A673 (cell line): ENCODE results near the gene OST4. TPM values are rescaled to one million over a fixed set of nuclear protein-coding genes. Genes with fewer than 3 reads are reported as not detected.

Experiments
- BruUV-seq: library from RNA; stranded (reverse); fragments of 400-500 nt; replicated peaks from 2 replicates; lab custom pipeline; 2021; lab: Mats Ljungman, UMichigan
- CTCF ChIA-PET: fragments of 300-600 bp; sonication (Branson Sonifier 250); formaldehyde crosslinking; loops from one replicate; lab custom pipeline; 2022; ENCODE audit warnings: antibody characterized with exemption; lab: Charles Lee
- POLR2A ChIA-PET: fragments of 300-600 bp; sonication (Branson Sonifier 250); formaldehyde crosslinking; loops from one replicate; lab custom pipeline; 2022; ENCODE audit warnings: antibody characterized with exemption; ENCODE audit not compliant: low non-redundant PET; lab: Charles Lee
- DNase-seq: peaks from one replicate; pipeline ENCODE4 v3.0.0-alpha.2; 2015; ENCODE audit warnings: low spot score
- H3K27ac ChIP-seq: fragments of 200-600 bp; sonication (generic); 2 replicates; pipeline ENCODE4 v1.5.1; 2016; ENCODE audit warnings: mixed run types, low read depth, mild to moderate bottlenecking, mixed read lengths, antibody characterized with exemption, low read length; ENCODE audit not compliant: poor library complexity, severe bottlenecking
- H3K27me3 ChIP-seq: fragments of 200-600 bp; sonication (generic); replicated peaks from 2 replicates; pipeline ENCODE4 v1.6.1; 2017; ENCODE audit warnings: mixed run types, low read depth, mild to moderate bottlenecking, mixed read lengths, antibody characterized with exemption, low read length; ENCODE audit not compliant: insufficient read depth, poor library complexity
- H3K36me3 ChIP-seq: fragments of 200-600 bp; sonication (generic); 2 replicates; pipeline ENCODE4 v1.6.1; 2016; ENCODE audit warnings: mixed run types, mild to moderate bottlenecking, mixed read lengths, antibody characterized with exemption, low read length; ENCODE audit not compliant: insufficient read depth, poor library complexity, severe bottlenecking
- H3K4me1 ChIP-seq: fragments of 200-600 bp; sonication (generic); 2 replicates; pipeline ENCODE4 v1.6.1; 2017; ENCODE audit warnings: mixed run types, mild to moderate bottlenecking, mixed read lengths, antibody characterized with exemption, low read length; ENCODE audit not compliant: insufficient read depth, poor library complexity, severe bottlenecking
- H3K4me3 ChIP-seq: fragments of 200-600 bp; sonication (generic); 2 replicates; pipeline ENCODE4 v1.5.1; 2016; ENCODE audit warnings: low read depth, mixed run types, mild to moderate bottlenecking, mixed read lengths, low read length; ENCODE audit not compliant: poor library complexity, severe bottlenecking
- H3K9me3 ChIP-seq: fragments of 200-600 bp; sonication (generic); 2 replicates; pipeline ENCODE4 v1.6.1; 2016; ENCODE audit warnings: mixed run types, low read depth, mild to moderate bottlenecking, mixed read lengths, antibody characterized with exemption, low read length; ENCODE audit not compliant: poor library complexity, severe bottlenecking
- EZH2 ChIP-seq: fragments of 200-600 bp; sonication (generic); IDR thresholded peaks from 2 replicates; pipeline ENCODE4 v1.6.1; 2017; ENCODE audit warnings: borderline replicate concordance, low read depth, mild to moderate bottlenecking, mixed read lengths, antibody characterized with exemption, low read length; ENCODE audit not compliant: poor library complexity, severe bottlenecking
- intact Hi-C: fragments of 100-400 bp; cut with micrococcal nuclease; formaldehyde crosslinking; loops from one replicate; pipeline ENCODE4 v1.10.0; 2022; ENCODE audit not compliant: unreplicated experiment
- total RNA-seq: library from RNA; stranded (reverse); gene quantifications from 2 replicates; pipeline ENCODE4 v1.2.3, GENCODE V29; 2021
- TF ChIP-seq, protein P1 (sequence below): fragments of 300-800, 200-600 bp; sonication (generic); conservative IDR thresholded peaks from 2 replicates; pipeline ENCODE4 v1.5.1; 2017; ENCODE audit warnings: low read depth, mild to moderate bottlenecking, antibody characterized with exemption, low read length, moderate library complexity, mixed read lengths

OST4 gene
- total RNA-seq, 1 experiment from 2014 or later, result 235 TPM

DNA sequence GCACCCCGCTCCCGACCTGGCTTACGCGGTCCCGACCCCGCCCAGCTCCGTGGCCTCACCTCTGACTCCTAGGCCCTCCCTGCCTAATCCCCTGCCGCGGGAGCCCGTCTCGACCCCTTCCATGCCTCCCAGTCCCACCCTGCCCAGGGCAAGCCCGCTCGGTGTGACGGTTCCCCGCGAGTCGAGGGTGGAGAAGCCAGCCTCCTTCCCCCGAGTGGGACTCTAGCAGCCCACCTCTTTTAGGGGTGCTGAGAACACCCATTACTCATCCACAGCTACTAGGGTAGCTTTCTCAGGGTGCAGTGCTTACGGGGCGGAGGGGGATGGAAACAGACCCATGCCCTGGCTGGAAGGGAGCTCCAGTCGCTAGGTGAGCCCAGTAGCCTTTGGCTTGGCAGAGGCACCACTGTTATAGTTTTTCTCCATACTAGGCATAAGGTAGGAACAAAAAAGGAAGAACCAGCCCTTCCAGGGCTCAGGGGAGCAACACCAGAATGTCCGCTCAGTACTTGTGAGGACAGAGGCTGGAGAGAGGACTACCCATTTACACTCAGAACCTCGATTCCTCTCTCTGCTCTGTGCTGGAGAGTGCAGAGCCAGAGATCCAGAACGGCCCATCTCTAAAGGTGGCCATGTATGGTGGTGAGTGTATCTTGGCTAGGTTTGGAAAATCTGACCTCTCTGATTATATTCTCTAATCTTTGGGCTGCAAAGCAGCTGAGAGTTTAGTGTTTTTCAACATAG lies 19.4 kb downstream of the OST4 start:
- no peak for DNase-seq
- H3K27me3 ChIP-seq, result no peaks in the 10 kb centered on the region
- POLR2A ChIA-PET, result interaction anchor here (0.6 kb wide), 1 partner anchor 706 kb away, joined by 8 read pairs; the partner anchor contains the start of gene SELENOI

GRCh38 chr2:27050996-27051901 lies 20.2 kb downstream of the OST4 start, which contains the start of gene AGBL5:
Gene AGBL5 (plus strand): TSS chr2:27051668. CDS start chr2:27052959, 1,291 bp downstream.
- peak; percentile 95 for DNase-seq
- Histone ChIP-seq H3K36me3 (peaks cover 33% of the 10 kb centered on the region), H3K27ac (peak within 1 kb of the TSS; percentile 91), H3K4me3 (peak within 1 kb of the TSS; percentile 74), H3K4me1 (peaks cover 12% of the 10 kb centered on the region), H3K9me3 (no peaks in the 10 kb centered on the region), H3K27me3 (no peaks in the 10 kb centered on the region)
- TF ChIP-seq, protein P1, sequence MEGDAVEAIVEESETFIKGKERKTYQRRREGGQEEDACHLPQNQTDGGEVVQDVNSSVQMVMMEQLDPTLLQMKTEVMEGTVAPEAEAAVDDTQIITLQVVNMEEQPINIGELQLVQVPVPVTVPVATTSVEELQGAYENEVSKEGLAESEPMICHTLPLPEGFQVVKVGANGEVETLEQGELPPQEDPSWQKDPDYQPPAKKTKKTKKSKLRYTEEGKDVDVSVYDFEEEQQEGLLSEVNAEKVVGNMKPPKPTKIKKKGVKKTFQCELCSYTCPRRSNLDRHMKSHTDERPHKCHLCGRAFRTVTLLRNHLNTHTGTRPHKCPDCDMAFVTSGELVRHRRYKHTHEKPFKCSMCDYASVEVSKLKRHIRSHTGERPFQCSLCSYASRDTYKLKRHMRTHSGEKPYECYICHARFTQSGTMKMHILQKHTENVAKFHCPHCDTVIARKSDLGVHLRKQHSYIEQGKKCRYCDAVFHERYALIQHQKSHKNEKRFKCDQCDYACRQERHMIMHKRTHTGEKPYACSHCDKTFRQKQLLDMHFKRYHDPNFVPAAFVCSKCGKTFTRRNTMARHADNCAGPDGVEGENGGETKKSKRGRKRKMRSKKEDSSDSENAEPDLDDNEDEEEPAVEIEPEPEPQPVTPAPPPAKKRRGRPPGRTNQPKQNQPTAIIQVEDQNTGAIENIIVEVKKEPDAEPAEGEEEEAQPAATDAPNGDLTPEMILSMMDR, result no peak
- no peak for TF ChIP-seq EZH2
- intact Hi-C loops, result loop anchor here (1.0 kb wide), 1 partner anchor 19 kb away; the partner anchor contains the start of gene TMEM214
- CTCF ChIA-PET, result interaction anchor here (0.9 kb wide), 1 partner anchor 30 kb away, joined by 3 read pairs; no protein-coding TSS in a partner anchor
- POLR2A ChIA-PET, result interaction anchor here (0.6 to 0.7 kb wide), 5 partner anchors 16 to 705 kb away, joined by 3 to 8 read pairs (median 4); partner anchors contain the start of genes KHK and SELENOI
- BruUV-seq, result no TSS peak

More for the DNA sequence above, 19.4 kb downstream of the OST4 start:
- BruUV-seq, result no TSS peak
- Histone ChIP-seq H3K4me3 (peak overlapping the region; percentile 74), H3K27ac (peak overlapping the region; percentile 91), H3K9me3 (no peaks in the 10 kb centered on the region), H3K36me3 (peaks cover 41% of the 10 kb centered on the region), H3K4me1 (peaks cover 12% of the 10 kb centered on the region)
- CTCF ChIA-PET, result interaction anchor here (0.6 kb wide), 1 partner anchor 38 kb away, joined by 3 read pairs; no protein-coding TSS in a partner anchor
- intact Hi-C loops, result no loop called here
- TF ChIP-seq EZH2, result no peak
- TF ChIP-seq, protein P1, result no peak
